GM12878 (cell line): ENCODE data around the gene MRPL54. TPM values are rescaled to one million over a fixed set of nuclear protein-coding genes. Genes with fewer than 3 reads are reported as not detected.

Experiments used
- ATAC-seq: fragments of 200-7000 bp; cut with Tn5 transposase; 3 replicates; pipeline ENCODE4 v1.9.1; 2020; ENCODE audit warnings: mild to moderate bottlenecking, moderate library complexity
- BruUV-seq: library from RNA; stranded (reverse); fragments of 400-500 nt; replicated peaks from 2 replicates; lab custom pipeline; 2021; lab: Mats Ljungman, UMichigan
- CTCF ChIA-PET: fragments of 300-600 bp; sonication (Branson Sonifier 250); formaldehyde crosslinking; extraction: SDS; loops from one replicate; lab custom pipeline; 2021; ENCODE audit warnings: inconsistent platforms; lab: Yijun Ruan, JAX
- POLR2A ChIA-PET: fragments of 350-600 bp; formaldehyde crosslinking; extraction: SDS; loops from one replicate; lab custom pipeline; 2021; ENCODE audit warnings: inconsistent platforms; lab: Charles Lee
- RAD21 ChIA-PET: fragments of 300-600 bp; sonication (Branson Sonifier 250); formaldehyde crosslinking; loops from one replicate; lab custom pipeline; 2023; ENCODE audit warnings: antibody characterized with exemption; ENCODE audit not compliant: unreplicated experiment; lab: Charles Lee
- SMC1A ChIA-PET: fragments of 300-600 bp; sonication (Branson Sonifier 250); formaldehyde crosslinking; loops from one replicate; lab custom pipeline; 2023; ENCODE audit not compliant: unreplicated experiment, uncharacterized antibody; lab: Charles Lee
- DNase-seq: peaks from one replicate; pipeline ENCODE4 v3.0.0-alpha.2; 2011; ENCODE audit warnings: low read depth, low spot score
- FAIRE-seq: peaks from 3 replicates; lab custom pipeline; 2011; peaks lifted over from hg19 to GRCh38; lab: Jason Lieb, UNC
- H2AFZ ChIP-seq: 2 replicates; pipeline ENCODE4 v1.6.0; 2011; ENCODE audit warnings: low read depth, low read length, control low read depth; ENCODE audit not compliant: control insufficient read depth
- H3K27ac ChIP-seq: 2 replicates; pipeline ENCODE4 v1.5.1; 2011; ENCODE audit warnings: control low read depth; ENCODE audit not compliant: control insufficient read depth, insufficient read depth
- H3K27me3 ChIP-seq, 2 experiments: replicated peaks in 1 of 2; 2 replicates each; pipeline versions ENCODE4 v1.6.0 to v1.6.1; 2011; ENCODE audit warnings: low read length in 1 of 2; ENCODE audit not compliant: control insufficient read depth in 2 of 2, insufficient read depth in 2 of 2
- H3K36me3 ChIP-seq, 2 experiments: 2 replicates each; pipeline ENCODE4 v1.5.1; 2011; ENCODE audit warnings: low read length in 1 of 2; ENCODE audit not compliant: control insufficient read depth in 2 of 2, insufficient read depth in 2 of 2
- H3K4me1 ChIP-seq: 2 replicates; pipeline ENCODE4 v1.6.1; 2011; ENCODE audit warnings: mild to moderate bottlenecking, low read length, moderate library complexity, mixed read lengths; ENCODE audit not compliant: control insufficient read depth, insufficient read depth
- H3K4me2 ChIP-seq: 2 replicates; pipeline ENCODE4 v1.6.0; 2011; ENCODE audit warnings: control low read depth; ENCODE audit not compliant: control insufficient read depth, insufficient read depth
- H3K4me3 ChIP-seq: fragments of 200-600 bp; sonication (generic); 2 replicates; pipeline ENCODE4 v1.5.1; 2016
- H3K79me2 ChIP-seq: 2 replicates; pipeline ENCODE4 v1.6.0; 2011; ENCODE audit warnings: low read length; ENCODE audit not compliant: control insufficient read depth, insufficient read depth
- H3K9ac ChIP-seq: 2 replicates; pipeline ENCODE4 v1.8.0; 2011; ENCODE audit warnings: low read length, control low read depth, mixed read lengths; ENCODE audit not compliant: control insufficient read depth, insufficient read depth
- H3K9me3 ChIP-seq: replicated peaks from 3 replicates; pipeline ENCODE4 v1.5.1; 2011; ENCODE audit warnings: mild to moderate bottlenecking, low read length; ENCODE audit not compliant: control insufficient read depth, insufficient read depth
- H4K20me1 ChIP-seq: 2 replicates; pipeline ENCODE4 v1.6.0; 2011; ENCODE audit not compliant: control insufficient read depth, insufficient read depth
- ATF2 ChIP-seq: IDR thresholded peaks from 2 replicates; pipeline ENCODE4 v1.6.1; 2012; ENCODE audit warnings: low read length, inconsistent platforms
- BCLAF1 ChIP-seq: fragments of 450-650 bp; IDR thresholded peaks from 2 replicates; pipeline ENCODE4 v1.6.1; 2017; ENCODE audit warnings: antibody characterized with exemption, mild to moderate bottlenecking, moderate library complexity
- BMI1 ChIP-seq: fragments of 450-650 bp; IDR thresholded peaks from 2 replicates; pipeline ENCODE4 v1.6.1; 2016; ENCODE audit warnings: mild to moderate bottlenecking, moderate library complexity, borderline replicate concordance
- BRCA1 ChIP-seq: IDR thresholded peaks from 2 replicates; pipeline ENCODE4 v1.6.1; 2011; ENCODE audit warnings: low read depth, low read length, improper control_type of control experiment
- ESRRA ChIP-seq: IDR thresholded peaks from 2 replicates; pipeline ENCODE4 v1.6.1; 2012; ENCODE audit warnings: mild to moderate bottlenecking, low read length, improper control_type of control experiment
- ETV6 ChIP-seq, 2 experiments: fragments of 450-650 bp in 1 of 2; IDR thresholded peaks in 1 of 2; conservative IDR thresholded peaks in 1 of 2; 2 replicates each; pipeline ENCODE4 v1.6.1; 2014; ENCODE audit warnings: antibody characterized with exemption in 1 of 2, borderline replicate concordance in 1 of 2, low read depth in 1 of 2, mild to moderate bottlenecking in 1 of 2, moderate library complexity in 1 of 2
- HDAC2 ChIP-seq: fragments of 200-600 bp; sonication (generic); IDR thresholded peaks from 2 replicates; pipeline ENCODE4 v1.6.1; 2017
- JUND ChIP-seq: IDR thresholded peaks from 2 replicates; pipeline ENCODE4 v1.6.1; 2012; ENCODE audit warnings: low read depth, mild to moderate bottlenecking, low read length, improper control_type of control experiment, moderate library complexity
- MYC ChIP-seq: IDR thresholded peaks from 2 replicates; pipeline ENCODE4 v1.6.1; 2011; ENCODE audit warnings: mild to moderate bottlenecking, low read length, moderate library complexity, inconsistent platforms; ENCODE audit not compliant: insufficient read depth, insufficient replicate concordance, insufficient read length, severe bottlenecking
- POLR2AphosphoS5 ChIP-seq: IDR thresholded peaks from 2 replicates; pipeline ENCODE4 v1.6.1; 2011; ENCODE audit warnings: mild to moderate bottlenecking, low read length, inconsistent platforms
- SKIL ChIP-seq: fragments of 450-650 bp; IDR thresholded peaks from 2 replicates; pipeline ENCODE4 v1.6.1; 2017; ENCODE audit warnings: mild to moderate bottlenecking, low read depth, inconsistent platforms; ENCODE audit not compliant: poor library complexity, severe bottlenecking
- SMC3 ChIP-seq: IDR thresholded peaks from 2 replicates; pipeline ENCODE4 v1.6.1; 2011; ENCODE audit warnings: low read length, improper control_type of control experiment, borderline replicate concordance
- STAT3 ChIP-seq: IDR thresholded peaks from 2 replicates; pipeline ENCODE4 v1.6.1; 2011; ENCODE audit warnings: low read depth, low read length, improper control_type of control experiment
- SUPT20H ChIP-seq: IDR thresholded peaks from 2 replicates; pipeline ENCODE4 v1.6.1; 2011; ENCODE audit warnings: low read depth, mild to moderate bottlenecking, low read length, moderate library complexity, borderline replicate concordance; ENCODE audit not compliant: control insufficient read depth
- TAF1 ChIP-seq: IDR thresholded peaks from 2 replicates; pipeline ENCODE4 v1.6.1; 2011; ENCODE audit warnings: mild to moderate bottlenecking, low read depth, low read length, borderline replicate concordance
- ZNF622 ChIP-seq: fragments of 450-650 bp; IDR thresholded peaks from 2 replicates; pipeline ENCODE4 v1.6.1; 2017; ENCODE audit warnings: mild to moderate bottlenecking, inconsistent platforms
- WGBS: methylation state at CpG from one replicate; pipeline ENCODE4 v1.1.6; 2016; ENCODE audit warnings: low lambda C conversion rate; ENCODE audit not compliant: insufficient replicate concordance, insufficient coverage; ENCODE audit errors: missing lambda C conversion rate; 5-methylcytosine and 5-hydroxymethylcytosine counted together
- in situ Hi-C: fragments of 300-500 bp; cut with MboI; formaldehyde crosslinking; loops from 9 replicates; pipeline ENCODE4 v1.14.3; 2018; ENCODE audit warnings: mixed read lengths
- intact Hi-C: fragments of 100-400 bp; cut with micrococcal nuclease; formaldehyde crosslinking; loops from one replicate; pipeline ENCODE4 v1.14.2; 2022; ENCODE audit not compliant: unreplicated experiment
- polyA plus RNA-seq, 11 experiments: library from polyadenylated mRNA; depleted of rRNA in 4 of 11; unstranded in 6 of 11; stranded (reverse) in 5 of 11; fragments of >200 nt; fragmentation: Nextera tagmentation in 4 of 11; fragmentation: Illumina TruSeq in 1 of 11; extraction: Ambion mirVana in 4 of 11; extraction: Trizol in 1 of 11; gene quantifications; 1 replicate in 1 of 11; 2 replicates in 10 of 11; pipeline versions ENCODE4 v1.2.1 to v1.2.3, GENCODE V29; 2011 to 2016; ENCODE audit warnings: inconsistent platforms in 2 of 11, missing spikeins in 2 of 11, low read depth in 1 of 11
- total RNA-seq, 4 experiments: library from RNA; depleted of rRNA in 3 of 4; stranded (reverse); fragments of >200 nt in 3 of 4; fragmentation: Illumina TruSeq in 1 of 4; extraction: Trizol in 1 of 4; gene quantifications; 2 replicates each; pipeline versions ENCODE4 v1.2.1 to v1.2.3, GENCODE V29; 2013 to 2021

The MRPL54 gene
- total and polyA plus RNA-seq, 10 of the 15 experiments (the other 5 are each of a cell fraction or from before 2014, with no cell fraction given) = 3.1 to 98.7 (median 75.2) TPM

- TF ChIP-seq ESRRA (no peak), SKIL (no peak), BRCA1 (no peak), STAT3 (no peak)
Measured at GRCh38 chr19:3752492-3752891, 10.0 kb upstream of the MRPL54 start (continued).

- Histone ChIP-seq H3K4me3 (no peak overlapping the region), H3K4me2 (no peak overlapping the region), H4K20me1 (no peaks in the 10 kb centered on the region), H3K9me3 (no peaks in the 10 kb centered on the region), H3K79me2 (no peaks in the 10 kb centered on the region), H3K27ac (no peak overlapping the region), H3K27me3 (no peaks in the 10 kb centered on the region), H3K4me1 (no peaks in the 10 kb centered on the region), H2AFZ (no peak overlapping the region), H3K36me3 (peaks cover 0 to 5% of the 10 kb centered on the region in 2 experiments; a peak in 1 of 4 replicates), H3K9ac (no peak overlapping the region)
- RAD21 ChIA-PET = no interaction called here
- DNase-seq (no peak), FAIRE-seq (no peak), ATAC-seq (no peak)
- POLR2A ChIA-PET = no interaction called here
- CTCF ChIA-PET = interaction anchor here (0.8 kb wide), 1 partner anchor 8 kb away, joined by 3 read pairs; the partner anchor contains the start of gene APBA3
- BruUV-seq = no TSS peak
- SMC1A ChIA-PET = no interaction called here
- in situ Hi-C loops = no loop called here
- intact Hi-C loops = no loop called here
- 90% methylated on average over 41 of the region's 51 CpGs for WGBS
- TF ChIP-seq ZNF622 = no peak
- no peak for TF ChIP-seq ATF2
- no peak for TF ChIP-seq SUPT20H
- no peak for TF ChIP-seq ETV6 (conservative IDR thresholded peaks at IDR 0.05 in 1 of 2, IDR thresholded peaks at IDR 0.05 in 1 of 2; ENCODE audit: borderline replicate concordance in 1 of 2, low read depth in 1 of 2)
- no peak for TF ChIP-seq BCLAF1
- no peak for TF ChIP-seq JUND
- no peak for TF ChIP-seq BMI1
- TF ChIP-seq TAF1 = no peak
- TF ChIP-seq MYC = no peak
- no peak for TF ChIP-seq SMC3
- no peak for TF ChIP-seq POLR2AphosphoS5
- no peak for TF ChIP-seq HDAC2
Measured at GRCh38 chr19:3753631-3754410, 8.7 kb upstream of the MRPL54 start.
